ENCODE data around the gene SLC29A1. TPM values are rescaled to one million over a fixed set of nuclear protein-coding genes. Genes with fewer than 3 reads are reported as not detected.

SLC29A1 gene
- total and polyA plus RNA-seq, 4 donors = 19.1 to 42.7 (median 26.4) TPM

GRCh38 chr6:44247338-44248302 is 24.2 kb downstream of the SLC29A1 start:
- H3K9ac ChIP-seq (ENCODE audit: insufficient read depth in 1 of 2, low read length in 2 of 2) = peak overlapping the region; percentile 90 to 99
- 0 to 1% methylated on average over 52 of the region's 52 CpGs for WGBS, 2 donors
- H3K27me3 ChIP-seq (ENCODE audit: control insufficient read depth in 3 of 3, insufficient read depth in 3 of 3, low read length in 2 of 3) = no peaks in the 10 kb centered on the region
- H3K27ac ChIP-seq (ENCODE audit: low read depth in 1 of 2, low read length in 1 of 2) = peak overlapping the region; percentile 94
- DNase-seq = peak; percentile 71 to 78 (median 72)
- TF ChIP-seq, protein P1, sequence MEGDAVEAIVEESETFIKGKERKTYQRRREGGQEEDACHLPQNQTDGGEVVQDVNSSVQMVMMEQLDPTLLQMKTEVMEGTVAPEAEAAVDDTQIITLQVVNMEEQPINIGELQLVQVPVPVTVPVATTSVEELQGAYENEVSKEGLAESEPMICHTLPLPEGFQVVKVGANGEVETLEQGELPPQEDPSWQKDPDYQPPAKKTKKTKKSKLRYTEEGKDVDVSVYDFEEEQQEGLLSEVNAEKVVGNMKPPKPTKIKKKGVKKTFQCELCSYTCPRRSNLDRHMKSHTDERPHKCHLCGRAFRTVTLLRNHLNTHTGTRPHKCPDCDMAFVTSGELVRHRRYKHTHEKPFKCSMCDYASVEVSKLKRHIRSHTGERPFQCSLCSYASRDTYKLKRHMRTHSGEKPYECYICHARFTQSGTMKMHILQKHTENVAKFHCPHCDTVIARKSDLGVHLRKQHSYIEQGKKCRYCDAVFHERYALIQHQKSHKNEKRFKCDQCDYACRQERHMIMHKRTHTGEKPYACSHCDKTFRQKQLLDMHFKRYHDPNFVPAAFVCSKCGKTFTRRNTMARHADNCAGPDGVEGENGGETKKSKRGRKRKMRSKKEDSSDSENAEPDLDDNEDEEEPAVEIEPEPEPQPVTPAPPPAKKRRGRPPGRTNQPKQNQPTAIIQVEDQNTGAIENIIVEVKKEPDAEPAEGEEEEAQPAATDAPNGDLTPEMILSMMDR (IDR thresholded peaks at IDR 0.05; ENCODE audit: control extremely low read depth, extremely low read depth) = no peak
- ATAC-seq (ENCODE audit: insufficient read depth, low FRiP score) = peak; percentile 62
- peaks cover 7 to 22% (median 11%) of the 10 kb centered on the region in 5 donors for H3K4me1 ChIP-seq (ENCODE audit: control insufficient read depth in 5 of 5, insufficient read depth in 5 of 5, low read length in 5 of 5)
- H3K36me3 ChIP-seq (ENCODE audit: control insufficient read depth in 4 of 4, insufficient read depth in 4 of 4, low read length in 4 of 4) = peaks cover 20 to 39% (median 36%) of the 10 kb centered on the region in 4 donors
- no peaks in the 10 kb centered on the region for H3K9me3 ChIP-seq (ENCODE audit: control insufficient read depth in 4 of 4, insufficient read depth in 3 of 4, low read length in 3 of 4)
- H3K4me3 ChIP-seq = peak overlapping the region; percentile 80

- ATAC-seq (ENCODE audit: insufficient read depth, low FRiP score) (no peak), DNase-seq (no peak)
- 33 to 50% methylated on average over 1 of the region's 1 CpG for WGBS, 2 donors
- Histone ChIP-seq H3K4me3 (no peak overlapping the region), H3K9ac (ENCODE audit: insufficient read depth in 1 of 2, low read length in 2 of 2) (peak overlapping the region; percentile 90 to 99), H3K9me3 (ENCODE audit: control insufficient read depth in 4 of 4, insufficient read depth in 3 of 4, low read length in 3 of 4) (no peaks in the 10 kb centered on the region), H3K27me3 (ENCODE audit: control insufficient read depth in 3 of 3, insufficient read depth in 3 of 3, low read length in 2 of 3) (no peaks in the 10 kb centered on the region), H3K4me1 (ENCODE audit: control insufficient read depth in 5 of 5, insufficient read depth in 5 of 5, low read length in 5 of 5) (peaks cover 7 to 22% (median 11%) of the 10 kb centered on the region in 5 donors), H3K36me3 (ENCODE audit: control insufficient read depth in 4 of 4, insufficient read depth in 4 of 4, low read length in 4 of 4) (peaks cover 29 to 47% (median 43%) of the 10 kb centered on the region in 4 donors), H3K27ac (ENCODE audit: low read depth in 1 of 2, low read length in 1 of 2) (peak overlapping the region in 1 of 2 donors; percentile 94)
- TF ChIP-seq, protein P1 (IDR thresholded peaks at IDR 0.05; ENCODE audit: control extremely low read depth, extremely low read depth) = no peak
Observed at GRCh38 chr6:44248579-44248978, 25.2 kb downstream of the SLC29A1 start.

- ATAC-seq (ENCODE audit: insufficient read depth, low FRiP score) (no peak), DNase-seq (no peak)
- peaks cover 7 to 22% (median 11%) of the 10 kb centered on the region in 5 donors for H3K4me1 ChIP-seq (ENCODE audit: control insufficient read depth in 5 of 5, insufficient read depth in 5 of 5, low read length in 5 of 5)
- H3K36me3 ChIP-seq (ENCODE audit: control insufficient read depth in 4 of 4, insufficient read depth in 4 of 4, low read length in 4 of 4) = peaks cover 32 to 54% (median 49%) of the 10 kb centered on the region in 4 donors
- no peak overlapping the region for H3K27ac ChIP-seq (ENCODE audit: low read depth in 1 of 2, low read length in 1 of 2)
- H3K4me3 ChIP-seq = no peak overlapping the region
- H3K27me3 ChIP-seq (ENCODE audit: control insufficient read depth in 3 of 3, insufficient read depth in 3 of 3, low read length in 2 of 3) = no peaks in the 10 kb centered on the region
- TF ChIP-seq, protein P1 (IDR thresholded peaks at IDR 0.05; ENCODE audit: control extremely low read depth, extremely low read depth) = no peak
- no peaks in the 10 kb centered on the region for H3K9me3 ChIP-seq (ENCODE audit: control insufficient read depth in 4 of 4, insufficient read depth in 3 of 4, low read length in 3 of 4)
- WGBS, 2 donors = 77 to 89% methylated on average over 9 of the region's 9 CpGs
- no peak overlapping the region for H3K9ac ChIP-seq (ENCODE audit: insufficient read depth in 1 of 2, low read length in 2 of 2)
Observed at GRCh38 chr6:44249082-44249748, 25.8 kb downstream of the SLC29A1 start.

All from lung (tissue), 12 donors.